Erythroblast (primary cell): ENCODE data around the gene HECW1.

Experiments
- DNase-seq, 2 experiments: peaks; one replicate each; lab custom pipeline; 2025; lab: John Stamatoyannopoulos, UW
- GATA1 ChIP-seq: IDR thresholded peaks from 2 replicates; pipeline ENCODE4 v1.6.1; 2011; ENCODE audit warnings: low read depth, mild to moderate bottlenecking, control low read depth, low read length, moderate library complexity
- POLR2A ChIP-seq: IDR thresholded peaks from 2 replicates; pipeline ENCODE4 v1.6.1; 2011; ENCODE audit warnings: mild to moderate bottlenecking, low read length

Gene HECW1

GRCh38 chr7:43260980-43261878, 148.8 kb downstream of the HECW1 start:
- DNase-seq: peak; percentile 70 to 84
- TF ChIP-seq GATA1 (no peak), POLR2A (no peak)

- no peak for DNase-seq
- TF ChIP-seq POLR2A: no peak
- no peak for TF ChIP-seq GATA1
These were observed 152.7 kb downstream of the HECW1 start for GRCh38 chr7:43265139-43265538.

DNA sequence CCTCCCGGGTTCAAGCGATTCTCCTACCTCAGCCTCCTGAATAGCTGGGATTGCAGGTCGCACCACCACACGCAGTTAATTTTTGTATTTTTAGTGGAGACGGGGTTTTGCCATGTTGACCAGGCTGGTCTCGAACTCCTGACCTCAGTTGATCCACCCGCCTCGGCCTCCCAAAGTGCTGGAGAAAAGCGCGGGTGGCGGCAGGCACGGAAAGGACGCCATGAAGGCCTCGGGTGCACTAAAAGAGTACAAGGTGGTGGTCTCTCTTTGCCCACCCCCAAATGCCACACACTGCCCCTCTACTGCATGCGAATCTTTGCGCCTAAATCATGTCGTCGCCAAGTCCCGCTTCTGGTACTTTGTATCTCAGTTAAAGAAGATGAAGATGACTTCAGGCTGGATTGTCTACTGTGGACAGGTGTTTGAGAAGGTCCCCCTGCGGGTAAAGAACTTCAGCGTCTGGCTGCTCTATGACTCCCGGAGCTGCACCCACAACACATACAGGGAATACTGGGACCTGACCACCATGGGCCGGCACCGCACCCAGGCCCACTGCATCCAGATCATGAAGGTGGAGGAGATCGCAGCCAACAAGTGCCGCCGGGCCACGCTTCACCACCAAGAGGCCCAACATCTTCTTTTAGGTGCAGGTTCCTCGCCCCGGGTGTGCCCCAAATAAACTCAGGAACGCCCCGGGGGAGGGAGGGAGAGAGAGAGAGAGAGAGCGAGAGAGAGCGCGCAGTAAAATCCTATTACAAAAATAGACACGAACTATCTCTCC, 161.7 kb downstream of the HECW1 start:
- TF ChIP-seq POLR2A (no peak), GATA1 (no peak)
- DNase-seq: no peak

- TF ChIP-seq POLR2A: no peak
- TF ChIP-seq GATA1: no peak
- DNase-seq: no peak
These were observed 162.3 kb downstream of the HECW1 start for GRCh38 chr7:43274752-43275151.

GRCh38 chr7:43276547-43276946, 164.1 kb downstream of the HECW1 start:
- no peak for DNase-seq
- no peak for TF ChIP-seq POLR2A
- no peak for TF ChIP-seq GATA1

GRCh38 chr7:43278088-43278644, 165.7 kb downstream of the HECW1 start:
- TF ChIP-seq GATA1 (no peak), POLR2A (no peak)
- no peak for DNase-seq

- no peak for DNase-seq
- no peak for TF ChIP-seq GATA1
These were observed 168.8 kb downstream of the HECW1 start for GRCh38 chr7:43281268-43281667.

GRCh38 chr7:43283706-43284105, 171.3 kb downstream of the HECW1 start:
- no peak for DNase-seq
- TF ChIP-seq POLR2A: no peak
- no peak for TF ChIP-seq GATA1

DNA sequence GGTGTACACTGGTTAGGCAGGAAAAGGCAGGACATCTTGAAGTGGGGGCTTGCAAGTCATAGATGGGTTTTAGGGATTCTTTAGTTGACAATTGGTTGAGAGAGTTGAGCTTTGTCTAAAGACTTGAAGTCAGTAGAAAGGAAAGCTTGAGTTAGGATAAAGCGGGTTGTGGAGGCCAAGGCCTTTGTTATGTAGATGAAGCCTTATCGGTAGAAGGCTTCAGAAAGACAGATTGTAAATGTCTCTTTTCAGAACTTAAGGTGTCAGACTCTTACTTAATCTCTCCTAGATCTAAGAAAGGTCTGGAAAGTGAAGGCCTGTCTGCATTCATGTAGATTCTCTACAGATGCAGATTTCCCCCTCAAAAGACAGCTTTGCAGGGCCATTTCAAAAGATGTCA, 177.4 kb downstream of the HECW1 start:
- TF ChIP-seq GATA1 (no peak), POLR2A (no peak)
- no peak for DNase-seq

GRCh38 chr7:43290978-43291377, 178.5 kb downstream of the HECW1 start:
- TF ChIP-seq POLR2A (no peak), GATA1 (no peak)
- no peak for DNase-seq

DNA sequence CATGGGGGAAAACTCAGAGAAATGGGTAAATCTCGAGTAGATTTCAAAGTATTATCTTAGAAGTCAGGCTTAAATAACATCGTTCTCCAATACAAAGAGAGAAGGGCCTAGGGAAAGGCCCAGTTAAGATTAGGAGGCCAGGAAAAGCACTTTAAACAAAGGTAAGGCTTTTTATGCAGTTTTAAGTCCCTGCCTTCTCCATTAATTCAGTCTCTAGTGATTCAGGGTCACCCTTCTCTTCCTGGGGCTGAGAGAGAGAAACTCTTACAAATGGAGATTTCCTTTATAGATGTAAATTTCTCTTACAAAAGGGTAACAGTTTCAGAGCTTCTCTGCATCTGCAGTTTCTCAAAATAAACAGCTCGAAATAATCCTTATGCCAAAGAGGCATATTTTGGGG, 179.3 kb downstream of the HECW1 start:
- no peak for DNase-seq
- no peak for TF ChIP-seq POLR2A
- no peak for TF ChIP-seq GATA1

DNA sequence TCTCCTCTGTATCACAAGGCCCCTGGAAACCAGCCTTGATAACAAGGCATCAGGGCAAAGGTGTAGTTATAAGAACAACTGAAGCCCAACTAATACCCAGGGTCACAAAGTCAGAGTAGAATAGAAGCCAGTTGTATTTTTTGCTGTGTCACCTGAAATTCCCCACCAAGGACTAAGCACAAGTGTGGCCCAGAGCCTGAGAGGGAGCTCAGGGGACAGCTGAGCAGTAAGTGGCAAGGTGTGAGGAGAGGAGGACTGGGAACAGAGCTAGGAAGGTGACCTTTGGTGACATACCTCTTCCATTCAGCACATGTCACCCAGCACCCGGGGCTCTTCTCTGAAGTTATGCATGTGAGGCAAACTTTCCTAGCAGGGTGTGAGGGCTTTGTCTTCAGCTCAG, 179.9 kb downstream of the HECW1 start:
- DNase-seq: no peak
- no peak for TF ChIP-seq POLR2A
- no peak for TF ChIP-seq GATA1

DNA sequence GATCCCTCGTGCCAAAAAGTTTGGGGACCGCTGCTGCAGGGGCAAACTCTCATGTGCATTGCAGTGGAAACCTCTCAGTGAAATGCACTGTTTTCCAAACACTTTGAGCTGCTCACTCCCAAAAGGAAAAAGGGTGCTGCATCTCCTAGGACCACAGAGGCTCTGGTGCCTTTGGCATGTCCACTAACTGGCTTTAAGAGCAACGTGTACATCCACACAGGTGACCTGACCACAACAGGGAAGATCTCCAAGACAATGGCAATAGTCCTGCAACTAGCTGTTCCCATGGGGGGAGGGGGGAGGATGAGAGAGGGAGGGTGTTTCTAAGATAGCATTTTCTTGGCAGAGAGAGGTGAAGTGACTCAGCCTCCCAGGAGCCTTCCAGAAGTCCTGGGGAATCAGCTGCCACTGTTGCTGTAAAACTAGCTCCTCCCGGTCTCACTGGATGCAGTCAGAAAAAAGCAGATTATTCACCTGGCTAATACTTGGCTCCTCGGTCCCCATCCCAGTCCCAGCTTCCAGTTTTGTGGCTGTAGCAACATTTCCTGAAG, 181.7 kb downstream of the HECW1 start:
- TF ChIP-seq POLR2A (no peak), GATA1 (no peak)
- DNase-seq: no peak
